Ascending aorta (tissue), 2 donors: ENCODE data around the gene DGKI. TPM values are rescaled to one million over a fixed set of nuclear protein-coding genes. Genes with fewer than 3 reads are reported as not detected.

ENCODE experiments used
- DNase-seq, 2 donors: peaks; one replicate each; pipeline ENCODE4 v3.0.0-alpha.2; 2019; ENCODE audit warnings: low spot score in 2 of 2
- H3K27ac ChIP-seq, 2 donors: fragments of 200-600 bp; sonication (generic); one replicate each; pipeline ENCODE4 v1.5.1; 2016 to 2017; ENCODE audit warnings: mild to moderate bottlenecking in 1 of 2
- H3K27me3 ChIP-seq: fragments of 200-600 bp; sonication (generic); one replicate; pipeline ENCODE4 v1.5.1; 2017
- H3K36me3 ChIP-seq, 2 donors: fragments of 200-600 bp; sonication (generic); one replicate each; pipeline ENCODE4 v1.5.1; 2016
- H3K4me1 ChIP-seq, 2 donors: fragments of 200-600 bp; sonication (generic); one replicate each; pipeline ENCODE4 v1.5.1; 2016 to 2017; ENCODE audit warnings: mild to moderate bottlenecking in 1 of 2
- H3K4me3 ChIP-seq, 2 donors: fragments of 200-600 bp; sonication (generic); one replicate each; pipeline ENCODE4 v1.5.1; 2016 to 2017; ENCODE audit warnings: mild to moderate bottlenecking in 1 of 2
- H3K9me3 ChIP-seq, 2 donors: fragments of 200-600 bp; sonication (generic); one replicate each; pipeline ENCODE4 v1.5.1; 2016
- CTCF ChIP-seq, 3 experiments: fragments of 200-600 bp in 2 of 3; fragments of 450-650 bp in 1 of 3; sonication (generic) in 2 of 3; IDR thresholded peaks; one replicate each; pipeline ENCODE4 v1.5.1; 2016 to 2019; ENCODE audit warnings: antibody characterized with exemption in 3 of 3, mild to moderate bottlenecking in 1 of 3, moderate library complexity in 1 of 3
- intact Hi-C: fragments of 100-400 bp; cut with DNase I; formaldehyde crosslinking; loops from one replicate; pipeline ENCODE4 v1.15.1; 2023
- total RNA-seq: library from RNA; depleted of rRNA; stranded (reverse); fragments of >200 nt; gene quantifications from one replicate; pipeline ENCODE4 v1.1.0, GENCODE V29; 2016

DGKI gene
- total RNA-seq, 1 donor from 2014 or later, result 13.4 TPM

GRCh38 chr7:137667633-137668387, 179.0 kb downstream of the DGKI start:
- Histone ChIP-seq H3K4me3 (no peak overlapping the region), H3K9me3 (no peaks in the 10 kb centered on the region), H3K27ac (no peak overlapping the region), H3K27me3 (no peaks in the 10 kb centered on the region), H3K36me3 (no peaks in the 10 kb centered on the region), H3K4me1 (no peaks in the 10 kb centered on the region)
- no peak for DNase-seq
- TF ChIP-seq CTCF (IDR thresholded peaks at IDR 0.05), result no peak
- intact Hi-C loops, result no loop called here

DNA sequence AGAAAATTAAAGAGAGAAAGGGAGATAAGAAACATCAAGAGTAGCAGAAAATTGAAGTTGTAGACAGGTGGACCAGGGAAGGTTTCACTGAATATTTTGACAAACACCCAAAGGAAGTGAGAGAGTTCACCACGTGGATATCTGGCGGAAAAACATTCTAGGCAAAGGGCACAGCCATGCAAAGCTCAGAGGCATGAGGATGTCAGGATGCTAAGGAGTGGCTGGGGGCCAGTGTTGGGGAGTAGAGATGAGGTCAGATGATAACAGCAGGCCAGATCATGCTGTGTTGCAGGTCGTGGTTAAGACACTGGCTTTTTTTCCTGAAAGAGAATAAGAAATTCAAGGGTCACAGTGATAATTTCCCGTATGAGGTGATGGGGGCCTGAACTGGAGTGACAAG, 181.9 kb downstream of the DGKI start:
- Histone ChIP-seq H3K27ac (no peak overlapping the region), H3K4me3 (no peak overlapping the region), H3K9me3 (no peaks in the 10 kb centered on the region), H3K4me1 (no peaks in the 10 kb centered on the region), H3K36me3 (no peaks in the 10 kb centered on the region), H3K27me3 (no peaks in the 10 kb centered on the region)
- TF ChIP-seq CTCF (IDR thresholded peaks at IDR 0.05), result no peak
- intact Hi-C loops, result no loop called here
- no peak for DNase-seq

GRCh38 chr7:137661634-137662033, 185.1 kb downstream of the DGKI start:
- no peak for TF ChIP-seq CTCF (IDR thresholded peaks at IDR 0.05)
- intact Hi-C loops, result no loop called here
- H3K27me3 ChIP-seq, result no peaks in the 10 kb centered on the region
- no peaks in the 10 kb centered on the region for H3K36me3 ChIP-seq
- H3K4me3 ChIP-seq, result no peak overlapping the region
- H3K4me1 ChIP-seq, result peaks cover 5 to 9% of the 10 kb centered on the region in 2 donors
- no peaks in the 10 kb centered on the region for H3K9me3 ChIP-seq
- no peak for DNase-seq
- no peak overlapping the region for H3K27ac ChIP-seq

DNA sequence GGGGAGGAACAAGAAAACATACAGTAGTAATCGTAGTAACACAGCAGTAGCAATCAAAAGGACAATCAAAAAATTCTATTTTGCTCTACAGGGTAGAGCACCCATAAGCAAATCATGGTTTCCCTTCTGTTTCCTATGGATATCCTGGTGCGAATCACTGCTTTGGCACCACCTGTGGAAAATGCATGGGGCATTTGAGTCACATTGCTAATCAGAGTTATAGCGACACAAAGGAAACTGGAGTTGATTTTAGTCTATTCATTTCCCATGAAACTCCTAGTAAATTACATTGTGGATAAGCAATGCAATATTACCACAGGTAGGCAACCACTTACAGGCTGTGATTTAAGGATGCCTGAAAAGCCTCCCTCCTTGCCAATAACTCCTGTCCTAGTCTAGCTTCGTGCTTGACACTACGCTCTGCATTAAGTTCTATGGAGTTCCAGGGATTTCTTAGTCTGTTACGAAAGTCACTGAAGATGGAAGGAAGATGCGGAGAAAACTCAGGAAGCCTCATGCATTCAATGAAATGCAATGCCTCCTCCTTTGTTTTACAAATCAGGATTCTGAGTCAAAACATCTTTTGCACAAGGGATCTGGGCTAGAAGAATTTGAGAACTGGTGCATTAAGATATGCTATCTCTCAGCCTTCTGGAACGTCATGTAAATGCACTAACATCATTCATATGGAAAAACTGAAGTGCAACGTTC, 188.4 kb downstream of the DGKI start:
- peaks cover 5 to 9% of the 10 kb centered on the region in 2 donors for H3K4me1 ChIP-seq
- intact Hi-C loops, result loop anchor here (5.0 kb wide), 2 partner anchors 114 to 134 kb away; no protein-coding TSS in a partner anchor
- H3K27me3 ChIP-seq, result no peaks in the 10 kb centered on the region
- no peaks in the 10 kb centered on the region for H3K9me3 ChIP-seq
- H3K4me3 ChIP-seq, result no peak overlapping the region
- DNase-seq, result no peak
- no peaks in the 10 kb centered on the region for H3K36me3 ChIP-seq
- no peak for TF ChIP-seq CTCF (IDR thresholded peaks at IDR 0.05)
- peak overlapping the region in 1 of 2 donors; percentile 47 for H3K27ac ChIP-seq

GRCh38 chr7:137657476-137658189, 189.1 kb downstream of the DGKI start:
- Histone ChIP-seq H3K4me1 (peaks cover 5 to 9% of the 10 kb centered on the region in 2 donors), H3K9me3 (no peaks in the 10 kb centered on the region), H3K4me3 (no peak overlapping the region), H3K36me3 (no peaks in the 10 kb centered on the region), H3K27ac (peak overlapping the region; percentile 47 to 60), H3K27me3 (no peaks in the 10 kb centered on the region)
- DNase-seq, result no peak
- intact Hi-C loops, result loop anchor here (2.0 to 5.0 kb wide), 4 partner anchors 115 to 351 kb away; partner anchors contain the start of gene DGKI
- no peak for TF ChIP-seq CTCF (IDR thresholded peaks at IDR 0.05)
